Uterus (tissue), 2 donors: ENCODE data around the gene SLC6A19.

Experiments used
- POLR2A ChIP-seq, 2 donors: fragments of 450-650 bp; IDR thresholded peaks; one replicate each; pipeline ENCODE4 v1.6.1; 2016; ENCODE audit warnings: antibody characterized with exemption in 2 of 2, mild to moderate bottlenecking in 1 of 2, moderate library complexity in 1 of 2
- TF ChIP-seq, protein P1 (sequence below), 4 experiments: fragments of 200-600 bp in 2 of 4; fragments of 450-650 bp in 2 of 4; sonication (generic) in 2 of 4; IDR thresholded peaks; one replicate each; pipeline ENCODE4 v1.5.1; 2016 to 2019; ENCODE audit warnings: antibody characterized with exemption in 4 of 4, mild to moderate bottlenecking in 2 of 4, moderate library complexity in 1 of 4

DNA sequence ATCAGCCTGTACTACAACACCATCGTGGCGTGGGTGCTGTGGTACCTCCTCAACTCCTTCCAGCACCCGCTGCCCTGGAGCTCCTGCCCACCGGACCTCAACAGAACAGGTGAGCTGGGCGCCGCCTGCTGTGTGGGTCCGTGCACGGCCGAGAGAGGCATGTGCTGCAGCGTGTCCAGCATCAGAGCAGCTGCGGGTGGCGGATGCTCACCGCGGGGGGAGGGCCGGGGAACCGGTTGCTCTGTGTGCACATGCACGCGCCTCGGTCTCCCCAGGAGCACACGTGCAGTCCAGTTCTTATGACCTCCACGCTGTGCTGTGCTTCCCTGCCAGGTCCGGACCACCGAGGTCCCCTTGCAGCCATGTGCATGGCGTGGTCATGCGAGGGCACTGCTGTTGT is 31.4 kb downstream of the SLC6A19 start:
- TF ChIP-seq, protein P1, sequence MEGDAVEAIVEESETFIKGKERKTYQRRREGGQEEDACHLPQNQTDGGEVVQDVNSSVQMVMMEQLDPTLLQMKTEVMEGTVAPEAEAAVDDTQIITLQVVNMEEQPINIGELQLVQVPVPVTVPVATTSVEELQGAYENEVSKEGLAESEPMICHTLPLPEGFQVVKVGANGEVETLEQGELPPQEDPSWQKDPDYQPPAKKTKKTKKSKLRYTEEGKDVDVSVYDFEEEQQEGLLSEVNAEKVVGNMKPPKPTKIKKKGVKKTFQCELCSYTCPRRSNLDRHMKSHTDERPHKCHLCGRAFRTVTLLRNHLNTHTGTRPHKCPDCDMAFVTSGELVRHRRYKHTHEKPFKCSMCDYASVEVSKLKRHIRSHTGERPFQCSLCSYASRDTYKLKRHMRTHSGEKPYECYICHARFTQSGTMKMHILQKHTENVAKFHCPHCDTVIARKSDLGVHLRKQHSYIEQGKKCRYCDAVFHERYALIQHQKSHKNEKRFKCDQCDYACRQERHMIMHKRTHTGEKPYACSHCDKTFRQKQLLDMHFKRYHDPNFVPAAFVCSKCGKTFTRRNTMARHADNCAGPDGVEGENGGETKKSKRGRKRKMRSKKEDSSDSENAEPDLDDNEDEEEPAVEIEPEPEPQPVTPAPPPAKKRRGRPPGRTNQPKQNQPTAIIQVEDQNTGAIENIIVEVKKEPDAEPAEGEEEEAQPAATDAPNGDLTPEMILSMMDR (IDR thresholded peaks at IDR 0.05), result no peak
- no peak for TF ChIP-seq POLR2A (IDR thresholded peaks at IDR 0.05)
